Coronary artery (tissue), 2 donors: ENCODE results near the gene EFNA4.
"Not testable (repeated sequence)": the region's sequence is repeated elsewhere in the genome, so short reads cannot be mapped to it uniquely, and the experiment has no call there.

Experiments used
- DNase-seq: peaks from one replicate; pipeline ENCODE4 v3.0.0-alpha.2; 2017; ENCODE audit warnings: low spot score
- H3K27ac ChIP-seq, 2 donors: fragments of 200-600 bp; sonication (generic); one replicate each; pipeline ENCODE4 v1.5.1; 2016 to 2019
- H3K4me3 ChIP-seq: fragments of 200-600 bp; sonication (generic); 2 replicates; pipeline ENCODE4 v1.5.1; 2016; ENCODE audit warnings: mild to moderate bottlenecking, moderate library complexity
- CTCF ChIP-seq: fragments of 200-600 bp; sonication (generic); IDR thresholded peaks from one replicate; pipeline ENCODE4 v1.5.1; 2019; ENCODE audit warnings: antibody characterized with exemption

The EFNA4 gene

DNA sequence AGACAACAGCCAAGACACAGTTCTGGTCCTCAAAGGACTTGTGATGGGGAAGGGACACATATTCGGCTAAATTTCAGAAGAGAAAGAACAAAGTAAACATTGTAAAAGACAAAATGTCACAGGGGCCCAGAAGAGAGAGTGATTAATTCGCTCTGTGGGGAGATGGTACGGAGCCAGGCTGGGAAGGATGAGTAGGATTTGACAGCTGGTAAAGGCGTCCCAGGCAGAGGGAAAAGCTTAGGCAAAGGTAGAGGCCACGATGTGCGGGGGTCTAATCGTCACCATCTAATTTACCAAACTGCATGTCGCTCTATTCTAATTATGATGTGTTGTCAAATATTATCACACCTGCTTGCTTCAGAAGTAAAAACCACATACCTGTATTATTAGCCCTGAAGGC is 46.8 kb downstream of the EFNA4 start:
- H3K27ac ChIP-seq, result no peak overlapping the region
- TF ChIP-seq CTCF, result no peak

DNA sequence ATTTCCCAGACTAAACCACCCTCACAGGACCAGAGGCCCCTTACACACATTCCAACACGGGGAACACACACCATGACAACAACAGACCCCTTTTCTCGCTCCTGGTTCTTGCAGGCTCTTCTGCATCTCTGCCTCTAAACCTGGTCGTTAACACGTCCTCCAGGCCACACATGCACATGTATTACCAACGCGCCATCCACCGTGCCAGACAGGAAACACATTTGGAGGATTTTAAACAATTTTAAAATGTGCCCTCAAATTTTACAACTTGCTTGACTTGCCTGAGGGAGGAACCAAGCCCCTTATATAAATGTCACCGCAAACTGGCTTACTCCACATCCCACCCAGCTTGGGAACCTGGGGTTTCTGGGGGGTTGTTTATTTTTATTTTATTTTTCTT is 47.3 kb downstream of the EFNA4 start:
- DNase-seq, result no peak
- Histone ChIP-seq H3K27ac (no peak overlapping the region), H3K4me3 (no peak overlapping the region)
- no peak for TF ChIP-seq CTCF

More for the DNA sequence above, 46.8 kb downstream of the EFNA4 start:
- no peak overlapping the region for H3K4me3 ChIP-seq
- DNase-seq, result no peak

- no peak for DNase-seq
- TF ChIP-seq CTCF, result no peak
- Histone ChIP-seq H3K27ac (no peak overlapping the region), H3K4me3 (no peak overlapping the region)
Observed at GRCh38 chr1:155113450-155113980, 50.0 kb downstream of the EFNA4 start.

DNA sequence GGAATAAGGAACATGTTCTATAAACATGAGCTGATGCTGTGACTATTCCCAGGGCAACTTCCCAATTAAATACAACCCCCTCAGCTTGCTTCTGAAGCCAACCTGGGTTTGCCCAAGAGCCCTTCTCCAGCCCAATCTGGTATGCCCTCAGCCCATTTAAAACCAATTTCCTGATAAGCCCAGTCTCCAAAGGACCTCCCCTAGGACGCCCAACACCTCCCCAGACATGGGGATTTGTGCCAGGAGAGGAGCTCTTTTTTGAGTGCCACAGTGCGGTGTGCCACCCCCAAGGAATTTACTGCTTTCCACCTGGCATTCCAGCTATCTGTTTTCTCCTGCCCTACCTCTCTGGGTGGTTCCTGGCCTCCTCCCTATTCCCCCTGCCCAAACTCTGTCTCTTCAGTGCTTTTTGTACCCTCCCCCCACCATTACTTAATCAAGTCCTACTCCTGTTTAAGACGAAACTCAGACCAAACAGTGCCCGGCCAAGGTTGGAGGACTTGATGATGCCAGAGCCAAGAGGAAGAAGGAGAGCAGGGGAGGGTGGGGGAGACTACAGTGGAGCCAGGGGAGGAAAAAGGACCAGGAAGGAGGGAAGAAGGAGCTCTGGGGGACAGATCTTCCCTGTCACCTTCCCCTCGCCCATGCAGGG is 52.7 kb downstream of the EFNA4 start:
- Histone ChIP-seq H3K27ac (no peak overlapping the region), H3K4me3 (no peak overlapping the region)

DNA sequence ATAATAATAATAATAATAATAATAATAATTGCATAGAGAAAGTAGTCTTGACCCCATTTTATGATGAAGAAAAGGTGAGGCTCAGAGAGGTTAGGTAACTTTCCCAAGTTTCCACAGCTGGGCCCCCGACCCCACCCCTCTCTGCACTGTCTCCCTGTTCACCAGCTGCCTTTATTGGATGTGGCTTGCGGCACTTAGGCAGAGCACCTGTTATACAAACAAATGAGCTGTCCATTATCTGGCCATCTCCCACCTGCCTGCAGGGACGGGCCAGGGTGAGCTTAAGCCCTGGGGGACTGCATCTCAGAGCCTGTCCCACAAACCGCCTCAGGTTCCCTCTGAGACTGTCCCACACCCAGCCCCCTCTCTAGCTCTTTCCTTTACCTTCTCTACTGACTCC is 54.1 kb downstream of the EFNA4 start:
- H3K27ac ChIP-seq, result no peak overlapping the region
- H3K4me3 ChIP-seq, result no peak overlapping the region
- no peak for DNase-seq
- no peak for TF ChIP-seq CTCF

More for the DNA sequence above, 52.7 kb downstream of the EFNA4 start:
- no peak for DNase-seq
- no peak for TF ChIP-seq CTCF

- H3K4me3 ChIP-seq, H3K27ac ChIP-seq, DNase-seq: not testable (repeated sequence)
Observed at GRCh38 chr1:155118090-155118489, 54.5 kb downstream of the EFNA4 start.
